Activated CD4-positive, CD25-positive, alpha-beta regulatory T cell treated with anti-CD3 and anti-CD28 coated beads, Interleukin-2, amount 50 U/mL, for 16 hours (primary cell): Measurements from ENCODE around the gene FAM20C.
"Not testable (repeated sequence)": the region's sequence is repeated elsewhere in the genome, so short reads cannot be mapped to it uniquely, and the experiment has no call there.

ENCODE experiments used
- DNase-seq: peaks from one replicate; pipeline ENCODE4 v3.0.0-alpha.2; 2020; ENCODE audit warnings: low read depth, low spot score

FAM20C gene

DNA sequence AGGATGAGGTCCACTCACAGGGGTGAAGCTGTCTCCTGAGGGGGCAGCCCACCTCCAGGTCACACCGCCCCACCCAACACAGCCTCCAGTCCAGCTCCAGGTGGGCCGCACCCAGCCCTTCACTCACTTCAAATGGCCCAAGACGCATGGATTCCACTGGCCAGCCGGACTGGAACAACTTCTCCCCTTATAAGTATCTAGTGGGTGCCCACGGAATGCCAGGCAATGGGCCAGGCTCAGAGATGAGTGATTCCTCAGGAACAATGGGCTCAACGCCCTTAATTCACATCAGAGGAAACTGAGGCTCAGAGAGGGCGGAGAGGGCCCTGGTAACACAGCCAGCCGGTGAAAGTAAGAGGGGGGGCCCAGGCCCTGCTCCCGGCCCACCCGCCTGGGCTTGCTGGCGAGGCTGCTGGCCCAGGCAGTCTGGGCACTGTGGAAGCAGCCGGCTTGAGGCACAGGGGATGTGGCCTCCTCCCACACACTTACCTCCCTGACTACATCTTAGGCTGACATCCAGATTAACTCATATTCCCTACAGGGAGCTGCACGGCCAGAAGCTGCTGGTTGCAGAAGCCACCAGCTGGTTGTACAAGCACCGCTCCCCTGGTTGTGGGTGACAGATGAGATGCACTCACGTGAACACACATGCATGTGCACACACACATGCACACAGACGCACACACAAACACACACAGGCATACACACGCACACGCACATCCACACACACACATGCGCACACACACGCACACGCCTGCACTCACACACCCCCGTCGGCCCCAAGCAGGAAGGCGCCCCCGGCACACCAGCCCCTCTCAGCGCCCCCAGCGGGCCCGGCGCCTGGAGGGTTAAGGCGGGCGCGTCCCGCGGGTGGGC, 1.0 kb upstream of the FAM20C start:
- no peak for DNase-seq

DNA sequence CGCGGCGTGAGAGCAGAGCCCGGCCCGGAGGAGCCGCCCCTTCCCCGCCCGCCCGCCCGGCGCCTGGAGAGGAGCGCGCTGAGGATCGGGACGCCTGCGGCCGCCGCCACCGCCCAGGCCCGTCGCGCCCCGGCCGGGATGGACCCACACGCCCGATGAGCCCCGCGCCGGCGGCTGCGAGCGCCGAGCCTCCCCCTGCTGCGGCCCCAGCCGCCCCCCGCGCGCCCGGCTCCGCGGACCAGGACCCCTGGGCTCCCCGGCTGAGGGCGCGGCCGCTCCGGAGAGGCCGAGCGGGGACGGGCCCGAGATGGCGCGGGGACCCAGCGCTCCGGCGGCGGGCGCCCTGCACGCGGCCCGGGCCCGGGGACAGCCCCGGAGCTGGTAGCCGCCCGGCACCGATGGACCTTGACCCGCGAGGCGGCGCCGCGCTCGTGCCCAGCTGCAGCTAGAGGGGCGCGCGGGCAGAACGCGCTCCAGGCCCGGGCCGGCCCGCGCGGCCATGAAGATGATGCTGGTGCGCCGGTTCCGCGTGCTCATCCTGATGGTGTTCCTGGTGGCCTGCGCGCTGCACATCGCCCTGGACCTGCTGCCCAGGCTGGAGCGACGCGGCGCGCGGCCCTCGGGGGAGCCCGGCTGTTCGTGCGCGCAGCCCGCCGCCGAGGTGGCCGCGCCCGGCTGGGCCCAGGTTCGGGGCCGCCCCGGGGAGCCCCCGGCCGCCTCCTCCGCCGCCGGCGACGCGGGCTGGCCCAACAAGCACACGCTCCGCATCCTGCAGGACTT, 520 bp downstream of the FAM20C start:
- no peak for DNase-seq

DNA sequence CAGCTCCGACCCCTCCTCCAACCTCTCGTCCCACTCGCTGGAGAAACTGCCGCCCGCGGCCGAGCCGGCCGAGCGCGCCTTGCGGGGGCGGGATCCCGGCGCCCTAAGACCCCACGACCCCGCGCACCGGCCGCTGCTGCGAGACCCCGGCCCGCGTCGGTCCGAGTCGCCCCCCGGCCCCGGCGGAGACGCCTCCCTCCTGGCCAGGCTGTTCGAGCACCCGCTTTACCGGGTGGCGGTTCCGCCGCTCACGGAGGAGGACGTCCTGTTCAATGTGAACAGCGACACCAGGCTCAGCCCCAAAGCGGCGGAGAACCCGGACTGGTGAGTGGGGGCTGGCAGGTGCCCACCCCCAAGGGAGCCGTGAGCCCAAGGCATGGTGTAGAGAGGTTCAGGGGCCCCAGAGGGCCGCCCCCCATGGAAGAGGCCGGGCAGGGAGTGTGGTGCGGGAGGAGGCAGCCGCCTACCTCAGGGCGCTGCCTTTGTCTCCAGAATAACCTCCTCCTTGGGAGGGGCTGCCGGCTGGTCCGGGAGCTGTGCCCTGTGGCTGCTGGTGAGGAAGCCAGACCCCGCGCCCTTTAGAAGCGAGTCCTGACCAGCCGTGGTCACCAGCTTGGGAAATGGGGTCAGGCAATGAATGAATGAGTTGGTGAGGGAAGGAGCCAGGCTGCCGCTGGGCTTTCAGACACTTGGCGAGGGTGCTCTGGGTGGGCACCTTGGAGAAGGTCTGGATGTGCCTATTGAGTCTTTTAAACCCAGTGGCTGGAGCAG, 1.3 kb downstream of the FAM20C start:
- no peak for DNase-seq

DNA sequence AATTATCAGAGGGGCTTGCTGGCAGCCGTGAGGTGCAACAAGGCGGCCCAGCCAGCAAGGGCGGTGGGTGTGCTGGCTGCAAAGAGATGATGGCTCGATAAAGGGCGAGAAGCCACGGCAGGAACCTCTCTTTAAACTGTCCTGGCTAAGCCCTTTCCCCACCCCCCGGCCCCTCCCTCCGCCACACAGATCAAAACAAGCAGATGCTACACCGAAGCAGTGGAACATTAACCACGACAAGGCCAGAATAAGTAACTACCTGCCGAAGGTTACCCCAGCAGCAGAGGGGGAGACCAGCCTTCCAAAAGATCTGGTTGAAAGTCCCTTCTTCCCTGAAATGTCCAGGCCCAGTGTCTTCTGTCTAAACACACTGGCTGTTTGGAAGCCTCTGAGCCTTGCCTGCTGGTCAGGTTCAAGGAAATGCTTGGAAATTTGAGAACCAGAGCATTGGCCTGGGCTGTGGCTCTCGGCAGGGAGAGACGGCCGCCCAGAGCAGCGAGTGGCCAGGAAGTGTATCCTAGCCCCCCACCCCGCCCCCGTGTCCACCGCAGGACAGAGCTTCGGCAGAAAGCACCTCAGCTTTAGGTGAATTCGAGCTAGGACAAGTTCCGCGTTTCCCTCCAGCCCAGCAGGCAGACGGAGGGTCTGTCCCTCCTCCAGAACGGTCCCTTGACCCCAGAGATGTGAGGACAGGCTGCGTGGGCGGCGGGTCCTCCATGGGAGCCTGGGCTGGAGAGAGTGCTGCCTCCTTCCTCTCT, 2.1 kb downstream of the FAM20C start:
- no peak for DNase-seq

DNA sequence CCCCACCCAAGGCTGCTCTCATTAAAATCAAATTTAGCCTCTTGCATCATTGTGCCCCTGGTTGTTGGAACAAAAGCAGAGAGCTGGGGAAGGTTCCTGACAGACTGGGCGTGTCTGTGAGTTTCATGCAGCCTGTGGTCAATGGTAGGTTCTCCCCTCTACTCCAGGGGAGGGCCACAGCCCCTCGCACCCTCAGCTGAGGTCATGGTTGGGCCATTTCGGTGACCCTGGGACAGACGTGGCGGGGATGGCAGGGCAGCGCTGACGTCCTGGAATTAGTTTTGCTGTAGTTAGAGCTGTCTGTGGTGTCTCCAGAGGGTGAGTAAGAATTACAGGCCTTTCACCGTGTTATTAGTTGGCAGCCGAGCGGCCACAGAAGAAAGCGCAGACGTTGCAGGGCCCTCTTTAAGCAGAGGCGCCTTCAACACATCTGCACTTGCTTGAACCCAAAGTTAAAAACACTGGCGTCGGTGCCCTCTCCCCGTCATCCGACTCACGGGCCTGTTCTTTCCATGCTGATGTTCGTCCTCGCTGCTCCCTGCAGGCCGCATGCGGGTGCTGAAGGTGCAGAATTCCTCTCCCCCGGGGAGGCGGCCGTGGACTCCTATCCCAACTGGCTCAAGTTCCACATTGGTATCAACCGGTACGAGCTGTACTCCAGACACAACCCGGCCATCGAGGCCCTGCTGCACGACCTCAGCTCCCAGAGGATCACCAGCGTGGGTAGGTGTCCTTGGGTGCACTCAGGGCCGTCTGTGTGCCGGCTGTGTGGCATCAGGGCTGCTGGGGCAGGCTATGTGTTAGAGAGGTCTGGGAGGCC, 2.8 kb downstream of the FAM20C start:
- DNase-seq = no peak

DNA sequence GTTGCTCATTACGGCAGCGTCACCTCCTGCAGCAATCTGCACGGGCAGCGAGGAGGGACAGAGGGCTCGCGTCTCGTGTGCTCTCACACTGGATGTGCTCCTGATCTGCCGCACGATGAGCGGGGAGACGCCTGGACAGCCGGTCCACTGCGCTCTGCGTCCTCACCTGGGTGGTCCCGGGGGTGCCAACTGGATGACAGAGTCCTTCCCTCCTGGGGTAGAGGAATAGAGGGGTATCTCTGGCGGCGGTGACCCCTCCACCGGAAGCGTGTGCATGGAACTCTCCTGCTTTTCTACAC, 3.4 kb downstream of the FAM20C start:
- DNase-seq = no peak

DNA sequence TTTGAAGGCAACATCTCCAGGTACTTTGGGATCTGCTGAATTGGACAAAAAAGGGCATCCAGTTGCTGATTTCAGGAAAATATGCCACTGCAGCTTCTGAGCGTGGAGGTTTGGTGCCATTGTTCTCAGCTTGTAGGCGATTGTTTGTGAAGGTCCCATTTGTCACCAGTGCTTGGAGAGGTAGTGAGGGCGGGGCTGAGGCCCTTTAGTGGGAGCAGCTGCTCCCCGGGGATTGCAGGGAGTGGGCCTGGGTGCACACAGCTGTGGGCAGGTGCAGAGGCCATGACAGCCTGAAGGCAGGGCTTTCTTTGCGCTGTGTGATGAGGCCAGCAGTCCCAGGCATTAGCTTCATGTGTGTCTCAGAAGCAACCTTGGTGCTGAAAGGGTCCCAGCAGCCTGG, 3.9 kb downstream of the FAM20C start:
- no peak for DNase-seq

DNA sequence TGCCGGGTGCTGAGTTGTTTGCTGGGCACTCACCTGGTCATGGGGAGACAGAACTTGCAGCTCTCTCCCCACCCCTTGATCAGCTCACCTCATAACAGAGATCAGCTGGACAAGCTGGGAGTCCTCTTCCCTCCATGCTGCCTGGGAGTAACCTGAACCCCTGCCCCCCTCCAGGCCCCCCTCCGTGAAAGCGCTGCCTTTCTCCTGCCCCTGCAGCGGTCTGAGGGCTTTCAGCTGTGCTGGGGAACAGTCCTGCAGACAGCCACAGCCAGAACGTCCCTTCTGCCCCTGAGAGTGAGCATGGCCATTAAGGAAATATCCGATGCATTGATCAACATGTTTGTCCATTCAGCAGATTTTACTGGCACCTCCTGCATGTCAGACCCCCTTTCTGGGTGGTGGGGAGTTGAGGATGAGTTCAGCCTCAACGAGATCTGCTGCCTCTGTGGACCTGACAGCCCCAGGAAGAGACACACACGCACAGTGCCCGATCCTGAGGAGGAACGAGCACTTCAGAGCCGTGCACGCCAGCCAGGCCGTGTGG, 4.5 kb downstream of the FAM20C start:
- DNase-seq = no peak

DNA sequence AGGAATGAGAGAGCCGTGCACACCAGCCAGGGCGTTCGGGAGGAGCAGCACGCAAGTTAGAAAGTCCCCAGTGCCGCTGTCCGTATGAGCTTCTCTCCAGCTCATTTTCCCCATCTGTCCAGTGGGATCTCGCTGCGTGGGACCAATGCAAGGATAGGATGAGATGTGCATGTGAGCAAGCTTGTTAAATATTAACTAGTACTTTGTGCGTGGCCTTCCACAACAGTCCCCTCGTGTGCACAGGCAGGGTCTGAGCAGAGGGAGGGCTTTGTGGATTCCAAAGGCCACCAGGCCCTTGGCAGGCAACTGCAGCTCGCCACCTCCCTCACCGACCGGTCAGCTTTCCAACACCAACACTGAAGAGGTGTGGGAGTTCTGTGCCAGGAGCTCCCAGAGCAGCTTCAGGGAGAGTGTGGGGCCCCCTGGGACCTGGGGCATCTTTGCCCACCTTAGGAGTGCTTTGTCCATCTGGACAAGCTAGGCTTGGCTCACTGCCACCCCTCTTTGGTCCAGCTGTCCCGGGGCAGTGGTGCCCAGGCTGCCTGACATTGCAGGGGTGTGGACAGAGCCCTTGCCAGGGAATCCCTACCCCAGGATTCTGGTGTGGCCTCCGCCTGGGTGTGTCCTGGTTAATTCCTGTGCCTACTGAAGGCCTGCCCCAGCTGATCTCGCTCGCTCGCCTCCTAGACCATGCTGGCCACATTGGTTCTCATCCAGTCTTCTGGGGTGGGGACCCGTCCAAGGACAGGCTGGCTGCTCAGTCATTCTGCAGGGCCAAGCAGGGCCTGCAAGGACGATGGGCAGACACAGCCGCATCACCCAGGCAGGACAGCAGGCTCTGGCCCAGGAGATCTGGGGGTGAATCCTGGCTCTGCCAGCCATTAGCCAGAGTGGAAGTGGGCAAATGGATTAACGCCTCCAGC, 5.3 kb downstream of the FAM20C start:
- DNase-seq = no peak

DNA sequence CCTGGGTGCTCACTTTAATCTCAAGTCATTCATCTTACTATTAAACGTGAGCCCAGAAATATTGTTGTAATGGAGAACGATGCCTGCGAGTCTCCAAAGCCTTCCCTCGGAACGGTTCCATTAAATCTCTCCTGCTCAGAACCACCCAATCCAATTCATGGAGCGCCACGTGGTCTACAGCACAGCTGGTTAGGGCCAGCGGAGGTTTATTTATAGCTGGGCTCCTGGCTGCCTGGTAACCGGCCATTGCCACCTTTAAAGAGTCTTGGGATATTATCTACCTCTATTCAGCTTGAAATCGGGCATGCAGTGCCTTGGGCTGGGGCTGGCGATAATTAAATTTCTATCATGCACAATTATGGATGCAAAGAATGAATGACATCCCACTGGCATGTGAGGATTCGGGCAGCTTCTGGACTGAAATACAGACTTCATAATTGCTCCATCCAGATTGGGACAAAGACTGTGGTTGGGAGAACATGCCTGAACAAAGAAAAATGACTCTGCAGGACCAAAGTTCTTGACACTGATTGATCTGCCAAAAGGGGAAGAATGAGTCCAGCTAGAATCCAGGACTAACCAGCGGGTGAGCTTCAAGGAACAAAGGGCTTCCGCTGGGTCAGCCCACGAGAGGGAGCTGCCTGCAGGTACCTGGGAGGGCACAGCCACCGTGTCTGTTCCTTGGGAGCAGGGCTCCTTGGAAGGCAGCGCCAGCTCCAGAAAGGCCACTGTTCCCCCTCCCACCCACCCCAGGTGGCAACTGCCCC, 7.3 kb downstream of the FAM20C start:
- no peak for DNase-seq

DNA sequence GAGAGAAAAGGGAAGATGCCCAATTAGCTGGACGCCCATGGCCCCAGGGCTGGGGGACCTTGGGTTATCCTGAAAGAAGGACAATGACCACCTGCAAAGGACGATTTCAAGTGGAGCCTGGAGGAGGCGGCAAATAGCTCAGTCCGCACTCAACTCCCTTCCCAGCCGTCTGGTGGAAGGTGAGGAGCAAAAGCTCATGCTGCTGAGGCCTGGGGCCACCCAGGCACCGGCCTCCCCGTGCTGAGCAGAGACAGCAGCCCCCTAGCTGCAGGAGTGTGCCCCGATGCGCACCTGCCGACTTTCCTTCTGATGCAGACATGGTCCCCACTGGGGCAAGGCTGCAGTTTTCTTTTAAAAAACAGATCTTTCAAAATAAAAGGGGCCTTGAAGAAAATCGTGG, 7.9 kb downstream of the FAM20C start:
- DNase-seq = no peak

DNA sequence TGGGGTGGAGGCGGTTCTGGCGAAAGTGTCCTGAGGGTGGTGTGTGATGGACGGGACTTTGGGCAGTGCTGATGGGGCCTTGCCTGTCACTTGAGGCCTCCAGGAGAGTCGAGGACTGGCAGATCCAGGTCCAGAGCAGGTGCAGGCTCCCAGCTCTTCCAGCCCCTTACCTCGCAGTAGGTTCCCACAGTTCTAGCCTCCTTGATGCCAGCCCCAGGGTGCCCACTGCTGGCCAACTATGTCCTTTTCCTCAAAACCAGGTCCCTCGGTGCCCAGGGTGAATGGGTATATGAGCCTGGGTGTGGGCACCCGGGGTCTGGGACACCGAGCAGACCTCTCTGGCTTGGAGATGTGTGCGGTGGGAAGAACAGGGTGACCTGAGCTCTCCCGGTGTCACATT, 8.3 kb downstream of the FAM20C start:
- DNase-seq = no peak

DNA sequence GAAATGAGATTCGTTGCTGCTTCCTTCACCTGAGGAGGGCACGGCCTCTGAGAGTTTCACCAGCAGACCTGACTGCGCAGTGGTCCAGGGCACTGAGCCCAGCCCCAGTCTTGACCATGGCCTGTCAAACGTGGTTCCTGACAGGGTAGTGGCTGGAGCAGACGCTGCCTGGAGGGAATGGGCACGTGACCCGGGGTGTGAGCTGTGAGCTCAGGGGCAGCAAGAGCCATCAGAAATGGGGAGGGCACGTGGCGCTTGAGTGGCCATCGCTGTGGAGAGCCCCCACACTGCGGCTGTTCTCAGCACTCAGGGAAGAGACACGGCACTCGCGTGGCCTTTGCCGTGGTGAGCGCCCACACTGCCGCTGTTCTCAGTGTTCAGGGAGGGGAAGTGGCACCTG, 12.0 kb downstream of the FAM20C start:
- DNase-seq = no peak

DNA sequence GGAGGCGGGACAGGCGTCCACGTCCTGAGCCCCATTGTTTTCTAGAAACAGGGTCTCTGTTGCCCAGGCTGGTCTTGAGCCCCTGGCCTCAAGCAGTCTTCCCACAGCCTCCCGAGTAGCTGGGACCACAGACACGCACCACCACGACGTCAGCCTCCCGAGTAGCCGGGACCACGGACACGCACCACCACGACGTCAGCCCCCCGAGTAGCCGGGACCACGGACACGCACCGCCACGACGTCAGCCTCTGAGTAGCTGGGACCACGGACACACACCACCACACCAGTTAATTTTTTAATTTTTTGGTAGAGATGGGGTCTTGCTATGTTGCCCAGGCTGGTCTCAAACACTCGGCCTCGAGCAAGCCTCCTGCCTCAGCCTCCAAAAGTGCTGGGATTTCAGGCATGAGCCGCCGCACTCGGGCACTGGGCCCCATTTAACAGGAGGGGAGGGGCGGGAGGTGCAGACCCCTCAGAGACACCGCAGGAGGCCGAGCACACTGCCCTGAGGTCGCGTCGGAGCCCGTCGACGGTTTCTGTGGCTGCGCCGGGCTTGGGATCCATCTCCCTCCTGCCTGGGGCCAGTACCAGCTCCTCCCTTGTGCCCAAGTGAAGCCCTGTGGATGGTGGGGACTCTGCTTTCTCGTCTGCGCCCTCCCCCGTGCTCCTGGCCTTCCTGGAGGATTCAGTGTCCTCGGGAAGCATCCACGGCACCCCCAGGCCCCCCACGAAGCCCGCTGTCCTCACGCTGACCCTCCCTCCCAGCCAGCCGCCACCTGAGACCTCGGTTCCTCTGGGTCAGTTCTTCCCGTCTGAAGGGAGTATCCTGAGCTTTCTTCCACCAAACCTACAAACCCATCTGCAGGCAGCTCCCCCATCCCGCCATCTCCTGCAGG, 13.0 kb downstream of the FAM20C start:
- DNase-seq = no peak

DNA sequence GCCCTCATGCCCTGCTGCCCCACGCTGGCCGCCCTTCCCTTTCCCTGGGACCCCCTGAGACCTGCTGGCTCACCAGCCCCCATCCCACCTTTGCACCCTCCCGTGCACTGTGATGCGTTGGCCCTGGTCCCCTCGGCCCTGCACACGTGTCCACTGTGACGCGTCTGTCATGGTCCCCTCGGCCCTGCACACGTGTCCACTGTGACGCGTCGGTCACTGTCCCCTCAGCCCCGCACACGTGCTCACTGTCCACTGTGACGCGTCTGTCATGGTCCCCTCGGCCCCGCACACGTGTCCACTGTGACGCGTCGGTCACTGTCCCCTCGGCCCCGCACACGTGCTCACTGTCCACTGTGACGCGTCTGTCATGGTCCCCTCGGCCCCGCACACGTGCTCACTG, 14.0 kb downstream of the FAM20C start:
- DNase-seq = not testable (repeated sequence)

DNA sequence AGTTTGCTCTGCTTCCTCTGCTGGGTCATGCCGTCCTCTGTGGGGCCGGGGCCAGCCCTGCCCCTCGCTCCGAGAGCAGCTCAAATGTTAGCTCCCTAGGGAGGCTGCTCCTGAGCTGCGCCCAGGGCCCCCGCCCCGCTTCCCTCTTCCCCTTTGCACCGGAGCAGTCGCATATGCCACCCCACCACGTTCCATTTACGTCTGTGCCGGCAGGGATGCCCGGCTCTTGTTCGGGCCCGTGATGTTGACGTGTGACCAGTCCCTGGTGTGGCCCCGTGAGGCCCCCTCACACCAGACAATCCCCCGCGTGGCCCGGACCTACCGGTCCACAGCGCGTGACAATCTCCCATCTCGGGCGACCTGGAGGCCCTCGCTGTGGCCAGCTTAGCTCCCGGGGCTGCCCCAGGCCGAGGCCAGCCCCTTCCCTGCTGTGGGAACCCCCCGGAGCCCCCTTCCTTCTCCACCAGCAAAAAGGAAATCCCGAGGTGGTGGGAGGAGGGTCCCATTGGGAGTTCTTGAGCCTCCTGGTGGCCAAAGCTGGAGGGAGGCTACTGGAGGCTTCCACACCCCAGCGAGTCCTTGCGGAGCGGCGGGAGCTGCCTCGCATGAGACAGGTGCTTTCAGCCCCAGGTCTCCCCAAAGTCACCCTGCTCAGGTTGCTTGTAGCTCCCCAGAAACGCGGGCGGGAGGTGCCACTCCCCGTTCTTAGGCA, 15.2 kb downstream of the FAM20C start:
- no peak for DNase-seq

DNA sequence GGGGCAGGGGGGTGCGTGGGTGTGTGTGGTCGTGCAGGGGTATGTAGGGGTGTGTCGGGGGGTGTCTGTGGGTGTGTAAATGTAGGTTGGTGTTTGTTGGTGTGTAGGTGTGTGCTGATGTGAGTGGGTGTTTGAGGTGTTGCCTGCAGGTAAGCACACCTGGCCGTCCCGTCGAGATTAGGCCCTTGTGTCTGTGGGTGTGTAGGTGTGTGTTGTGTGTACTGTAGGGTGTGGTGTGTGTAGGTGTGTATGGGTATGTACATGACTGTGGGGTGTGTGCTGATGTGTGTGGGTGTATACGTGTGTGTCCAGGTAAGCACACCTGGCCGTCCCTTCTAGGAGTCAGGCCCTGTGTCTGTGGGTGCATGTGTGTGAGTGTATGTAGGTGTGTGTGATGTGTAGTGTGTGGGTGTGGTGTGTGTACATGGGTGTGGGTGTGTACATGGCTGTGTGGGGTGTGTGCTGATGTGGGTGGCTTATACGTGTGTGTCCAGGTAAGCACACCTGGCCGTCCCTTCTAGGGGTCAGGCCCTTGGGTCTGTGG, 15.8 kb downstream of the FAM20C start:
- no peak for DNase-seq
